ENCODE data around the gene RNF212B.

The RNF212B gene

GRCh38 chr14:23285530-23286019 lies 47.8 kb downstream of the RNF212B start:
- H3K4me3 ChIP-seq (ENCODE audit: low read depth, low read length): peak overlapping the region; percentile 83
- no peak for DNase-seq
- peak overlapping the region; percentile 16 for H3K27ac ChIP-seq
- H3K36me3 ChIP-seq (replicated peaks): no peaks in the 10 kb centered on the region
- H3K27me3 ChIP-seq (replicated peaks): no peaks in the 10 kb centered on the region
- TF ChIP-seq CTCF (IDR thresholded peaks at IDR 0.05; ENCODE audit: low read depth, low read length, missing control alignments): no peak
- in situ Hi-C loops (cut with HindIII; ENCODE audit: low pct_ligation_motif_present, low sequenced_read_pairs): no loop called here

GRCh38 chr14:23286020-23286901 lies 48.5 kb downstream of the RNF212B start, which contains the start of gene HOMEZ:
Gene HOMEZ, minus strand, starts transcription at chr14:23286132. Its CDS starts 180 bp downstream, at chr14:23285952.
- H3K36me3 ChIP-seq (replicated peaks): no peaks in the 10 kb centered on the region
- peak within 1 kb of the TSS; percentile 83 for H3K4me3 ChIP-seq (ENCODE audit: low read depth, low read length)
- peak within 1 kb of the TSS; percentile 30 for H3K27ac ChIP-seq
- TF ChIP-seq CTCF (IDR thresholded peaks at IDR 0.05; ENCODE audit: low read depth, low read length, missing control alignments): peak; percentile 25
- no peaks in the 10 kb centered on the region for H3K27me3 ChIP-seq (replicated peaks)
- in situ Hi-C loops (cut with HindIII; ENCODE audit: low pct_ligation_motif_present, low sequenced_read_pairs): no loop called here
- DNase-seq: peak; percentile 99

GRCh38 chr14:23286902-23287479 lies 49.3 kb downstream of the RNF212B start:
- DNase-seq: no peak
- no peak for TF ChIP-seq CTCF (IDR thresholded peaks at IDR 0.05; ENCODE audit: low read depth, low read length, missing control alignments)
- Histone ChIP-seq H3K36me3 (replicated peaks) (no peaks in the 10 kb centered on the region), H3K27ac (no peak overlapping the region), H3K27me3 (replicated peaks) (no peaks in the 10 kb centered on the region), H3K4me3 (ENCODE audit: low read depth, low read length) (peak overlapping the region; percentile 83)
- in situ Hi-C loops (cut with HindIII; ENCODE audit: low pct_ligation_motif_present, low sequenced_read_pairs): no loop called here

- peak; percentile 93 for TF ChIP-seq CTCF (IDR thresholded peaks at IDR 0.05; ENCODE audit: low read depth, low read length, missing control alignments)
- no peak overlapping the region for H3K4me3 ChIP-seq (ENCODE audit: low read depth, low read length)
- no peak overlapping the region for H3K27ac ChIP-seq
- peak; percentile 14 for DNase-seq
- H3K27me3 ChIP-seq (replicated peaks): no peaks in the 10 kb centered on the region
- no peaks in the 10 kb centered on the region for H3K36me3 ChIP-seq (replicated peaks)
- in situ Hi-C loops (cut with HindIII; ENCODE audit: low pct_ligation_motif_present, low sequenced_read_pairs): no loop called here
Measured at GRCh38 chr14:23294734-23295561, 57.2 kb downstream of the RNF212B start.

- TF ChIP-seq CTCF (IDR thresholded peaks at IDR 0.05; ENCODE audit: low read depth, low read length, missing control alignments): no peak
- in situ Hi-C loops (cut with HindIII; ENCODE audit: low pct_ligation_motif_present, low sequenced_read_pairs): no loop called here
Measured at GRCh38 chr14:23296012-23296777, 58.5 kb downstream of the RNF212B start.

More at GRCh38 chr14:23296012-23296777, 58.5 kb downstream of the RNF212B start:
- Histone ChIP-seq H3K4me3 (ENCODE audit: low read depth, low read length) (no peak overlapping the region), H3K27ac (no peak overlapping the region), H3K27me3 (replicated peaks) (no peaks in the 10 kb centered on the region), H3K36me3 (replicated peaks) (no peaks in the 10 kb centered on the region)
- DNase-seq: no peak

Measured in brain microvascular endothelial cell (primary cell).